Prostate gland (tissue), 2 donors: ENCODE results near the gene LUC7L. TPM values are rescaled to one million over a fixed set of nuclear protein-coding genes. Genes with fewer than 3 reads are reported as not detected.

Experiments used
- DNase-seq: peaks from one replicate; pipeline ENCODE4 v3.0.0-alpha.2; 2019; ENCODE audit warnings: low spot score
- H3K27ac ChIP-seq, 2 donors: fragments of 200-600 bp; sonication (generic); 2 replicates each; pipeline ENCODE4 v1.5.1; 2017 to 2019
- H3K27me3 ChIP-seq: fragments of 200-600 bp; sonication (generic); replicated peaks from 2 replicates; pipeline ENCODE4 v1.5.1; 2019; ENCODE audit not compliant: insufficient read depth
- H3K36me3 ChIP-seq, 2 donors: fragments of 200-600 bp; sonication (generic); 1 replicate in 1 of 2; 2 replicates in 1 of 2; pipeline versions ENCODE4 v1.5.1 to v1.8.1; 2017 to 2019
- H3K4me1 ChIP-seq: fragments of 200-600 bp; sonication (generic); replicated peaks from 2 replicates; pipeline ENCODE4 v1.5.1; 2019
- H3K4me3 ChIP-seq, 2 donors: fragments of 200-600 bp; sonication (generic); 2 replicates each; pipeline ENCODE4 v1.5.1; 2017 to 2019
- H3K9me3 ChIP-seq: fragments of 200-600 bp; sonication (generic); 2 replicates; pipeline ENCODE4 v1.5.1; 2017
- CTCF ChIP-seq, 4 experiments: fragments of 200-600 bp in 2 of 4; fragments of 450-650 bp in 2 of 4; sonication (generic) in 2 of 4; IDR thresholded peaks; 1 replicate in 3 of 4; 2 replicates in 1 of 4; pipeline ENCODE4 v1.5.1; 2016 to 2019; ENCODE audit warnings: antibody characterized with exemption in 4 of 4, mild to moderate bottlenecking in 2 of 4, moderate library complexity in 2 of 4
- POLR2A ChIP-seq: fragments of 450-650 bp; IDR thresholded peaks from one replicate; pipeline ENCODE4 v1.6.1; 2016; ENCODE audit warnings: antibody characterized with exemption, mild to moderate bottlenecking
- POLR2AphosphoS5 ChIP-seq: sonication (generic); formaldehyde crosslinking; IDR thresholded peaks from one replicate; pipeline ENCODE4 v1.6.1; 2017; ENCODE audit warnings: antibody characterized with exemption
- WGBS: methylation state at CpG from one replicate; pipeline ENCODE4 v1.1.5; 2018; 5-methylcytosine and 5-hydroxymethylcytosine counted together
- intact Hi-C: fragments of 100-400 bp; cut with DNase I; formaldehyde crosslinking; loops from one replicate; pipeline ENCODE4 v1.14.2; 2022
- total RNA-seq, 2 donors: library from RNA; depleted of rRNA; stranded (reverse); fragments of >200 nt; gene quantifications; one replicate each; pipeline ENCODE4 v1.1.0, GENCODE V29; 2016

Gene LUC7L
- total RNA-seq, 2 donors from 2014 or later = 55.1 to 108 TPM

DNA sequence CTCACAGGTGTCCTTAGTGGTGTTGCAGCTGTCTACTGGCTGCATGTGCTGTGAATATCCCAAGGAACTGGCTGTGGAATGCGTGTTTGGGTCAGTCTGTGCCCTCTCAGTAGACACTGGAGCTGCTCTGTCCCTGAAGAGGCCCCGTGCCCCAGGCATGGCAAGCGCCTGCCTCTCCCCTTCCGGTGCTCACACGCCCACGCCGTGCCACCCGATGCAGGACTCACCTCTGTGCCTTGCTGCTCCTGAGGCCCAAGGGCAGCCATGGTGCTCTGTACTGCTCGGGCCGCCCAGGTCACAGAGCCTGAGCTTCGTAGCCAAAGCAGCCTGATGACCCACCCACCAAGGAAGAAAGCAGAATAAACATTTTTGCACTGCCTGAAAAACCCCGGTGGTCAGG is 36.5 kb upstream of the LUC7L start:
- H3K4me1 ChIP-seq = no peaks in the 10 kb centered on the region
- WGBS = 66% methylated on average over 12 of the region's 12 CpGs
- no peak overlapping the region for H3K4me3 ChIP-seq
- no peak for DNase-seq
- H3K36me3 ChIP-seq = peaks cover 0 to 17% of the 10 kb centered on the region in 2 donors
- no peaks in the 10 kb centered on the region for H3K9me3 ChIP-seq
- H3K27ac ChIP-seq = no peak overlapping the region
- H3K27me3 ChIP-seq = no peaks in the 10 kb centered on the region
- intact Hi-C loops = no loop called here
- no peak for TF ChIP-seq POLR2A
- no peak for TF ChIP-seq POLR2AphosphoS5
- TF ChIP-seq CTCF (IDR thresholded peaks at IDR 0.05) = no peak

DNA sequence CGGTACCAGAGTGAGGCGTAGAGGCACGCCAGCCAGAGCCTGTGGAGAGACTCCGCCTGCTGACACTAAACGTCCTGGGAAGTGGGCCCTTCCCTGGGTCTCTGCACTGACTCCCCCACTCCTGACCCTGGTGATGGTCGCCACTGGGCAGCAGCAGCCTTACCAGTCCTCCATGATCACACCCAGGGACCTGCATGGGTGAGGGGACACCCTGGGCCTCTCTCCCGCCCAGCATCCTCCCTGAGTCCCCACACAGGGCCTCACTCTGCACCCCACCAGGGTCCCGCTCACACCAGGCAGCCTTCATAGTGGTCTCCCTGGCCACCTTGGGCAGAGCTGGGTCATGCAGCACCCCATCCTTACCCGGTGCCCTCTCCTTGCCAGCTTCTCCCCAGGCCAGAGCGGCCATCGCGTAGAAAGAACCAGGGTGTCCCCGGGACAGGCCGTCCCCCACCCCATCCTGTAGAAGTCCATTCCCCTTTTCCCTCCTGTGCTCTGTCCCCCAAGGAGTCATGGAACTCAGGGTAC is 35.8 kb upstream of the LUC7L start:
- no peak overlapping the region for H3K4me3 ChIP-seq
- no peaks in the 10 kb centered on the region for H3K9me3 ChIP-seq
- H3K27ac ChIP-seq = no peak overlapping the region
- H3K36me3 ChIP-seq = peaks cover 5 to 17% of the 10 kb centered on the region in 2 donors
- WGBS = 86% methylated on average over 14 of the region's 14 CpGs
- H3K27me3 ChIP-seq = no peaks in the 10 kb centered on the region
- DNase-seq = no peak
- TF ChIP-seq POLR2A = no peak
- TF ChIP-seq POLR2AphosphoS5 = no peak
- no peak for TF ChIP-seq CTCF (IDR thresholded peaks at IDR 0.05)
- intact Hi-C loops = no loop called here
- no peaks in the 10 kb centered on the region for H3K4me1 ChIP-seq

DNA sequence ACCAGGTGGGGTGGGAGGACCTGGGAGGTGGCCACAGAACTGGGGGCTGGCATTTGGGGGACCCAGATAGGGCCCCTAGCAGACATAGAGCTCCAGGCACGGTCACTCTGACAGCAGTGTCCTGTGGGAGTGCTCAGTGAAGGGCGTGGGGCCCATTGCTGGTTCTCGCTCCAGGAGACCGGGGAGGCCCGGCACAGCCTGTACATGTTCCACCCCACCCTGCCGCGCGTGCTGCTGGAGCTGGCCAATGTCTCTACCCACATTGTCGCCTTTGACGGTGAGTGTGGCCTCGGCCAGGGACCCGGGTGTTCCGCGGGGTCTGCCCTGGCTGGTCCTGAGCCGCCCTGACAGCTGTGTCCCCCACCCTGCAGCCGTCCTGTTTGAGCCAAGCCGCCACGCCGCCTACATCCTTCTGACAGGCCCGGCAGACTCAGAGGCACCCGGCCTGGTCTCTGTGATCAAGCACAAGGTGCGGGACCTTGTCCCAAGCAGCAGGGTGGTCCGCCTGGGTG is 35.2 kb upstream of the LUC7L start:
- 92% methylated on average over 22 of the region's 23 CpGs for WGBS
- Histone ChIP-seq H3K27ac (no peak overlapping the region), H3K4me3 (no peak overlapping the region), H3K9me3 (no peaks in the 10 kb centered on the region), H3K36me3 (peaks cover 10 to 17% of the 10 kb centered on the region in 2 donors), H3K4me1 (no peaks in the 10 kb centered on the region), H3K27me3 (no peaks in the 10 kb centered on the region)
- intact Hi-C loops = no loop called here
- TF ChIP-seq CTCF (IDR thresholded peaks at IDR 0.05) (no peak), POLR2AphosphoS5 (no peak), POLR2A (no peak)
- no peak for DNase-seq

- no peak overlapping the region for H3K4me3 ChIP-seq
- no peaks in the 10 kb centered on the region for H3K9me3 ChIP-seq
- 90% methylated on average over 15 of the region's 17 CpGs for WGBS
- DNase-seq = no peak
- no peak for TF ChIP-seq POLR2A
- no peak for TF ChIP-seq POLR2AphosphoS5
- TF ChIP-seq CTCF (IDR thresholded peaks at IDR 0.05) = no peak
- intact Hi-C loops = no loop called here
- H3K4me1 ChIP-seq = no peaks in the 10 kb centered on the region
- no peak overlapping the region for H3K27ac ChIP-seq
- peaks cover 10 to 17% of the 10 kb centered on the region in 2 donors for H3K36me3 ChIP-seq
- H3K27me3 ChIP-seq = no peaks in the 10 kb centered on the region
These were observed 34.7 kb upstream of the LUC7L start for GRCh38 chr16:263944-264343.

GRCh38 chr16:263182-263774 is 34.0 kb upstream of the LUC7L start:
- H3K4me1 ChIP-seq = no peaks in the 10 kb centered on the region
- no peak overlapping the region for H3K27ac ChIP-seq
- intact Hi-C loops = no loop called here
- DNase-seq = no peak
- WGBS = 93% methylated on average over 33 of the region's 35 CpGs
- H3K36me3 ChIP-seq = peaks cover 10 to 17% of the 10 kb centered on the region in 2 donors
- no peaks in the 10 kb centered on the region for H3K9me3 ChIP-seq
- no peak overlapping the region for H3K4me3 ChIP-seq
- TF ChIP-seq POLR2A (no peak), CTCF (IDR thresholded peaks at IDR 0.05) (no peak), POLR2AphosphoS5 (no peak)
- no peaks in the 10 kb centered on the region for H3K27me3 ChIP-seq
